GM23248 (cell line): ENCODE data around the gene SLC2A5. TPM values are rescaled to one million over a fixed set of nuclear protein-coding genes. Genes with fewer than 3 reads are reported as not detected.
"Not testable (repeated sequence)": the region's sequence is repeated elsewhere in the genome, so short reads cannot be mapped to it uniquely, and the experiment has no call there.

ENCODE experiments used
- DNase-seq: peaks from one replicate; pipeline ENCODE4 v3.0.0-alpha.2; 2015
- H2AFZ ChIP-seq: fragments of 200-600 bp; sonication (generic); 2 replicates; pipeline ENCODE4 v1.6.1; 2016; ENCODE audit warnings: antibody characterized with exemption
- H3F3A ChIP-seq: fragments of 200-600 bp; sonication (generic); 2 replicates; pipeline ENCODE4 v1.6.1; 2016; ENCODE audit warnings: mild to moderate bottlenecking, antibody characterized with exemption, mixed run types; ENCODE audit not compliant: insufficient read depth
- H3K27ac ChIP-seq: fragments of 200-600 bp; sonication (generic); 2 replicates; pipeline ENCODE4 v1.5.1; 2016; ENCODE audit warnings: mild to moderate bottlenecking
- H3K27me3 ChIP-seq: fragments of 200-600 bp; sonication (generic); replicated peaks from 2 replicates; pipeline ENCODE4 v1.6.1; 2016; ENCODE audit warnings: mild to moderate bottlenecking; ENCODE audit not compliant: insufficient read depth
- H3K36me3 ChIP-seq: fragments of 200-600 bp; sonication (generic); 2 replicates; pipeline ENCODE4 v1.6.1; 2016; ENCODE audit warnings: low read depth, mild to moderate bottlenecking
- H3K4me1 ChIP-seq: fragments of 200-600 bp; sonication (generic); 2 replicates; pipeline ENCODE4 v1.6.1; 2016; ENCODE audit warnings: mild to moderate bottlenecking; ENCODE audit not compliant: insufficient read depth
- H3K4me2 ChIP-seq: fragments of 200-600 bp; sonication (generic); one replicate; pipeline ENCODE4 v1.6.1; 2016; ENCODE audit warnings: mild to moderate bottlenecking; ENCODE audit not compliant: unreplicated experiment
- H3K4me3 ChIP-seq: fragments of 200-600 bp; sonication (generic); 2 replicates; pipeline ENCODE4 v1.5.1; 2016; ENCODE audit warnings: mild to moderate bottlenecking
- H3K79me2 ChIP-seq: fragments of 200-600 bp; sonication (generic); 2 replicates; pipeline ENCODE4 v1.6.1; 2016; ENCODE audit warnings: mild to moderate bottlenecking; ENCODE audit not compliant: insufficient read depth
- H3K9ac ChIP-seq: fragments of 200-600 bp; sonication (generic); 2 replicates; pipeline ENCODE4 v1.6.1; 2016; ENCODE audit warnings: mild to moderate bottlenecking
- H3K9me2 ChIP-seq: fragments of 200-600 bp; sonication (generic); 2 replicates; pipeline ENCODE4 v1.6.1; 2016; ENCODE audit warnings: mixed run types, mild to moderate bottlenecking, moderate library complexity; ENCODE audit not compliant: insufficient read depth
- H3K9me3 ChIP-seq: fragments of 200-600 bp; sonication (generic); one replicate; pipeline ENCODE4 v1.6.1; 2017; ENCODE audit warnings: low read depth
- H4K20me1 ChIP-seq: fragments of 200-600 bp; sonication (generic); 2 replicates; pipeline ENCODE4 v1.6.0; 2016; ENCODE audit not compliant: insufficient read depth
- EZH2 ChIP-seq: fragments of 200-600 bp; sonication (generic); IDR thresholded peaks from 2 replicates; pipeline ENCODE4 v1.6.1; 2018; ENCODE audit warnings: antibody characterized with exemption, mild to moderate bottlenecking; ENCODE audit not compliant: insufficient read depth, poor library complexity, severe bottlenecking
- EZH2phosphoT487 ChIP-seq: fragments of 200-600 bp; sonication (generic); IDR thresholded peaks from 2 replicates; pipeline ENCODE4 v1.6.1; 2018; ENCODE audit warnings: antibody characterized with exemption, moderate library complexity, mild to moderate bottlenecking, low read depth; ENCODE audit not compliant: insufficient read depth
- WGBS, 2 experiments: methylation state at CpG; one replicate each; pipeline ENCODE4 v1.1.6; 2015 to 2017; ENCODE audit warnings: low lambda C conversion rate in 2 of 2, low coverage in 1 of 2; ENCODE audit errors: missing lambda C conversion rate in 2 of 2; 5-methylcytosine and 5-hydroxymethylcytosine counted together
- in situ Hi-C: fragments of 300-500 bp; cut with MboI; formaldehyde crosslinking; loops from 2 replicates; pipeline ENCODE4 v1.15.0; 2020
- polyA plus RNA-seq: library from polyadenylated mRNA; unstranded; fragments of >200 nt; fragmentation: Nextera tagmentation; extraction: Ambion mirVana; gene quantifications from 2 replicates; pipeline ENCODE4 v1.2.1, GENCODE V29; 2016
- total RNA-seq: library from RNA; depleted of rRNA; stranded (reverse); fragments of >200 nt; shearing (Covaris generic); gene quantifications from 2 replicates; pipeline ENCODE4 v1.2.3, GENCODE V29; 2014

Gene SLC2A5
- total and polyA plus RNA-seq, 2 experiments from 2014 or later, result 0.29 to 0.54 TPM

GRCh38 chr1:9095818-9096217 is 26.4 kb upstream of the SLC2A5 start:
- Histone ChIP-seq H3K4me2 (no peak overlapping the region), H3K4me3 (no peak overlapping the region), H3K27ac (no peak overlapping the region), H3K79me2 (no peaks in the 10 kb centered on the region), H3K9me3 (no peaks in the 10 kb centered on the region), H3K9me2 (no peaks in the 10 kb centered on the region), H3K27me3 (peaks cover 26% of the 10 kb centered on the region), H3K9ac (no peak overlapping the region), H4K20me1 (no peaks in the 10 kb centered on the region), H3F3A (no peaks in the 10 kb centered on the region), H3K36me3 (no peaks in the 10 kb centered on the region), H2AFZ (no peak overlapping the region), H3K4me1 (no peaks in the 10 kb centered on the region)
- WGBS, 2 experiments, result 81 to 82% methylated on average over 2 of the region's 2 CpGs
- in situ Hi-C loops, result no loop called here
- no peak for TF ChIP-seq EZH2phosphoT487
- TF ChIP-seq EZH2, result no peak
- no peak for DNase-seq

GRCh38 chr1:9093996-9094595 is 24.7 kb upstream of the SLC2A5 start:
- H3K4me3 ChIP-seq, H3K4me2 ChIP-seq, H3K9me3 ChIP-seq, H3K9ac ChIP-seq, H4K20me1 ChIP-seq, H3K9me2 ChIP-seq, DNase-seq, H3K79me2 ChIP-seq, H2AFZ ChIP-seq, H3K36me3 ChIP-seq, in situ Hi-C loops, H3K27ac ChIP-seq, H3F3A ChIP-seq, H3K4me1 ChIP-seq: not testable (repeated sequence)
- peaks cover 32% of the 10 kb centered on the region for H3K27me3 ChIP-seq
- 82 to 85% methylated on average over 18 of the region's 18 CpGs for WGBS, 2 experiments

- H2AFZ ChIP-seq, result no peak overlapping the region
- no peaks in the 10 kb centered on the region for H3K36me3 ChIP-seq
- TF ChIP-seq EZH2phosphoT487, result no peak
- no peak for TF ChIP-seq EZH2
- H3K79me2 ChIP-seq, result no peaks in the 10 kb centered on the region
- no peaks in the 10 kb centered on the region for H3K4me1 ChIP-seq
- no peak for DNase-seq
- H3F3A ChIP-seq, result no peaks in the 10 kb centered on the region
- in situ Hi-C loops, result no loop called here
- H3K27me3 ChIP-seq, result peaks cover 33% of the 10 kb centered on the region
- H3K9me3 ChIP-seq, result no peaks in the 10 kb centered on the region
- H3K4me2 ChIP-seq, result no peak overlapping the region
- no peak overlapping the region for H3K4me3 ChIP-seq
- H3K9ac ChIP-seq, result no peak overlapping the region
- H3K27ac ChIP-seq, result no peak overlapping the region
- no peaks in the 10 kb centered on the region for H4K20me1 ChIP-seq
- 39 to 50% methylated on average over 6 of the region's 6 CpGs for WGBS, 2 experiments
- no peaks in the 10 kb centered on the region for H3K9me2 ChIP-seq
Measured at GRCh38 chr1:9093581-9093980, 24.1 kb upstream of the SLC2A5 start.

- no peaks in the 10 kb centered on the region for H3K36me3 ChIP-seq
- H3K4me2 ChIP-seq, result no peak overlapping the region
- DNase-seq, result no peak
- no peaks in the 10 kb centered on the region for H4K20me1 ChIP-seq
- H3K9me3 ChIP-seq, result no peaks in the 10 kb centered on the region
- H3F3A ChIP-seq, result no peaks in the 10 kb centered on the region
- H3K4me3 ChIP-seq, result no peak overlapping the region
- H3K27me3 ChIP-seq, result peaks cover 33% of the 10 kb centered on the region
- TF ChIP-seq EZH2 (no peak), EZH2phosphoT487 (no peak)
- H3K4me1 ChIP-seq, result no peaks in the 10 kb centered on the region
- no peak overlapping the region for H3K27ac ChIP-seq
- 81% methylated on average over 6 of the region's 6 CpGs for WGBS, 2 experiments
- H3K9me2 ChIP-seq, result no peaks in the 10 kb centered on the region
- in situ Hi-C loops, result no loop called here
- no peak overlapping the region for H2AFZ ChIP-seq
- no peaks in the 10 kb centered on the region for H3K79me2 ChIP-seq
- H3K9ac ChIP-seq, result no peak overlapping the region
Measured at GRCh38 chr1:9093091-9093490, 23.7 kb upstream of the SLC2A5 start.

- Histone ChIP-seq H2AFZ (no peak overlapping the region), H3K4me2 (no peak overlapping the region), H3K79me2 (no peaks in the 10 kb centered on the region)
Measured at GRCh38 chr1:9088807-9089206, 19.4 kb upstream of the SLC2A5 start.

More at GRCh38 chr1:9088807-9089206, 19.4 kb upstream of the SLC2A5 start:
- Histone ChIP-seq H3F3A (peaks cover 13% of the 10 kb centered on the region; the same call in 1 of the 2 replicates), H3K27ac (no peak overlapping the region), H3K9me2 (no peaks in the 10 kb centered on the region), H3K4me3 (no peak overlapping the region), H3K9me3 (no peaks in the 10 kb centered on the region), H3K9ac (no peak overlapping the region), H4K20me1 (no peaks in the 10 kb centered on the region), H3K27me3 (peaks cover 29% of the 10 kb centered on the region), H3K36me3 (no peaks in the 10 kb centered on the region), H3K4me1 (0 out of 2 replicates have a peak, but pooled peaks cover 7% of the 10 kb centered on the region)
- TF ChIP-seq EZH2, result no peak
- no peak for TF ChIP-seq EZH2phosphoT487
- WGBS, 2 experiments, result 43 to 52% methylated on average over 4 of the region's 4 CpGs
- in situ Hi-C loops, result no loop called here
- no peak for DNase-seq
